ENCODE data around the gene PCDHA10. TPM values are rescaled to one million over a fixed set of nuclear protein-coding genes. Genes with fewer than 3 reads are reported as not detected.

PCDHA10 gene
- total RNA-seq, 1 donor from 2014 or later: under 0.01 TPM

Other genes starting within 250 kb of the PCDHA10 start
- 0.44 and 0.50 TPM in 2 replicates for gene CD14, start 222.7 kb upstream of the PCDHA10 start, total RNA-seq
- gene TMCO6, start 216.4 kb upstream of the PCDHA10 start, total RNA-seq: 9.3 and 12.5 TPM in 2 replicates
- 45.8 and 46.8 TPM in 2 replicates for gene NDUFA2, start 208.3 kb upstream of the PCDHA10 start, total RNA-seq
- 93.3 and 136 TPM in 2 replicates for gene IK, start 208.1 kb upstream of the PCDHA10 start, total RNA-seq
- 34.9 and 36.7 TPM in 2 replicates for gene WDR55, start 191.0 kb upstream of the PCDHA10 start, total RNA-seq
- gene DND1, start 182.3 kb upstream of the PCDHA10 start, total RNA-seq: 0.17 and 0.29 TPM in 2 replicates
- 70.6 and 73.6 TPM in 2 replicates for gene HARS1, start 164.5 kb upstream of the PCDHA10 start, total RNA-seq
- gene HARS2, start 164.4 kb upstream of the PCDHA10 start, total RNA-seq: 32.7 and 40.9 TPM in 2 replicates
- gene ZMAT2, start 155.4 kb upstream of the PCDHA10 start, total RNA-seq: 51.1 and 72.0 TPM in 2 replicates
- under 0.01 TPM in 1 of 2 replicates, not detected in the other for gene PCDHA1, start 69.8 kb upstream of the PCDHA10 start, total RNA-seq
- 0.17 TPM in 1 of 2 replicates, not detected in the other for gene PCDHA2, start 61.0 kb upstream of the PCDHA10 start, total RNA-seq
- 0.15 and 0.17 TPM in 2 replicates for gene PCDHA3, start 54.8 kb upstream of the PCDHA10 start, total RNA-seq
- 0.29 and 0.33 TPM in 2 replicates for gene PCDHA4, start 48.8 kb upstream of the PCDHA10 start, total RNA-seq
- gene PCDHA5, start 34.3 kb upstream of the PCDHA10 start, total RNA-seq: under 0.01 TPM in 1 of 2 replicates, not detected in the other
- gene PCDHA6, start 27.9 kb upstream of the PCDHA10 start, total RNA-seq: 0.44 and 0.50 TPM in 2 replicates
- gene PCDHA7, start 21.6 kb upstream of the PCDHA10 start, total RNA-seq: 0.29 and 0.66 TPM in 2 replicates
- gene PCDHA8, start 14.7 kb upstream of the PCDHA10 start, total RNA-seq: under 0.01 and 0.15 TPM in 2 replicates
- under 0.01 TPM in 2 replicates for gene PCDHA9, start 7.5 kb upstream of the PCDHA10 start, total RNA-seq
- 0.29 and 0.50 TPM in 2 replicates for gene PCDHA11, start 13.1 kb downstream of the PCDHA10 start, total RNA-seq
- under 0.01 TPM in 1 of 2 replicates, not detected in the other for gene PCDHA12, start 19.4 kb downstream of the PCDHA10 start, total RNA-seq
- under 0.01 TPM in 2 replicates for gene PCDHA13, start 26.2 kb downstream of the PCDHA10 start, total RNA-seq
- under 0.01 TPM in 2 replicates for gene PCDHAC1, start 70.4 kb downstream of the PCDHA10 start, total RNA-seq
- under 0.01 TPM in 1 of 2 replicates, not detected in the other for gene PCDHAC2, start 110.6 kb downstream of the PCDHA10 start, total RNA-seq
- gene PCDHB1, start 195.5 kb downstream of the PCDHA10 start, total RNA-seq: not detected in 2 replicates
- 0.58 and 3.0 TPM in 2 replicates for gene PCDHB2, start 238.7 kb downstream of the PCDHA10 start, total RNA-seq
- 0.29 and 0.50 TPM in 2 replicates for gene PCDHB3, start 244.6 kb downstream of the PCDHA10 start, total RNA-seq

Data from smooth muscle cell of trachea (primary cell).